Stimulated activated CD4-positive, alpha-beta T cell treated with anti-CD3 and anti-CD28 coated beads, TNF-alpha, amount 100 ng/mL, for 1 hour (primary cell): ENCODE data around the gene LIMD2.
A peak's percentile ranks its signal among the peaks of the same experiment; 100 is the strongest.

Experiments used
- DNase-seq, 3 donors: peaks; one replicate each; pipeline ENCODE4 v3.0.0-alpha.2; 2020; ENCODE audit warnings: low read depth in 3 of 3, low spot score in 1 of 3

The LIMD2 gene

DNA sequence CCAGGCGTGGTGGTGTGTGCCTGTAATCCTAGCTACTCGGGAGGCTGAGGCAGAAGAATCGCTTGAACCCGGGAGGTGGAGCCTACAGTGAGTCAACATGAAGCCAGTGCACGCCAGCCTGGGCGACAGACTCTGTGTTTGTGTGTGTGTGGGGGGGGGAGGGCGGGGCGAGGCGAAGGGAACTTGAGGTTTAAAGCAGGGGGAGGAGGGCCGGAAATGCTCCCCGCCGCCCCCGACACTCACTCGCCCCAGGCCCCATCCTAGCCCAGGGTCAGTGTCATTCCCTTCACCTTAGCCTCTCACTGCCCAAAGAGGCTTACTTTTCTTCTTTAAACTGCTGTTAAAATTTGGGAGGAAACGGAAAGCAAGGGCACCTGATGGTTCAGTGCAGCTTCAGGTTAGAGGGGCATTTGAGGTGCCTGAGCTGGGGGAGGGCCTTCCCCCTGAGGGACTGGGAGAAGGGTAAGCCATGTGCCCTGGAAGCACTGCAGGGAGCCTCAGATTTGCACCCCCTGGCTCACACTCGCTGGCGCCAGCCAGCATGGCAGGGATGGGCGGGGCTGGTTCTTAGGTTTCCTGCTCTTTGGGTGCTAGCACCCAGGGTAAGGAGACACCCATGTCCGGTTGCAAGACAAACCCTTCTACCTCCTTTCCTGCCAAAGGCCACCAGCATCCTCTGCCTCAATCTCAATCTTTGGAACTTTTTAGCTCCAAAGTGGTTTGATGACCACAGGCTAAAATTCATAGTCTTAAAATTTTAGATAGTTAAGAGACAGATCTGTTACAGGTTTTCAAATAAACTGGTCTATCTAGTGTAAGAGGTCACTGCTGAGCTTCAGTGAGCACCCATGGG lies 2.2 kb upstream of the LIMD2 start:
- DNase-seq, result peak; percentile 42 to 59 (median 53)

DNA sequence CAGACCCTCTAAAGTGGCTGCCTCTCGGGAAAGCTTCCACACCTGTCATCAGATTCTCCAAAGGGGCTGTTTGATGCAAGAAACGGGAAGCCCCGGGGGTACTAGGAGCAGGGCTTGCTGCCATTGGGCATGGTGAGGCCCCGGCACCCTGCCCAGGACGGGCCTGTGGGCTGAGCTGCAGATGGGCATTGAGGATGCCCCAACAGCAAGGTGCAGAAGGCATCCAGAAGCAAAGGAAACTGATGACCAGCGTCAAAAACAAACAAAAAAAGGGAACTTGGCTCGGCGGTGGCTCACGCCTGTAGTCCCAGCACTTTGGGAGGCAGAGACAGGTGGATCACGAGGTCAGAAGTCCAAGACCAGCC lies 1.5 kb upstream of the LIMD2 start:
- no peak for DNase-seq

DNA sequence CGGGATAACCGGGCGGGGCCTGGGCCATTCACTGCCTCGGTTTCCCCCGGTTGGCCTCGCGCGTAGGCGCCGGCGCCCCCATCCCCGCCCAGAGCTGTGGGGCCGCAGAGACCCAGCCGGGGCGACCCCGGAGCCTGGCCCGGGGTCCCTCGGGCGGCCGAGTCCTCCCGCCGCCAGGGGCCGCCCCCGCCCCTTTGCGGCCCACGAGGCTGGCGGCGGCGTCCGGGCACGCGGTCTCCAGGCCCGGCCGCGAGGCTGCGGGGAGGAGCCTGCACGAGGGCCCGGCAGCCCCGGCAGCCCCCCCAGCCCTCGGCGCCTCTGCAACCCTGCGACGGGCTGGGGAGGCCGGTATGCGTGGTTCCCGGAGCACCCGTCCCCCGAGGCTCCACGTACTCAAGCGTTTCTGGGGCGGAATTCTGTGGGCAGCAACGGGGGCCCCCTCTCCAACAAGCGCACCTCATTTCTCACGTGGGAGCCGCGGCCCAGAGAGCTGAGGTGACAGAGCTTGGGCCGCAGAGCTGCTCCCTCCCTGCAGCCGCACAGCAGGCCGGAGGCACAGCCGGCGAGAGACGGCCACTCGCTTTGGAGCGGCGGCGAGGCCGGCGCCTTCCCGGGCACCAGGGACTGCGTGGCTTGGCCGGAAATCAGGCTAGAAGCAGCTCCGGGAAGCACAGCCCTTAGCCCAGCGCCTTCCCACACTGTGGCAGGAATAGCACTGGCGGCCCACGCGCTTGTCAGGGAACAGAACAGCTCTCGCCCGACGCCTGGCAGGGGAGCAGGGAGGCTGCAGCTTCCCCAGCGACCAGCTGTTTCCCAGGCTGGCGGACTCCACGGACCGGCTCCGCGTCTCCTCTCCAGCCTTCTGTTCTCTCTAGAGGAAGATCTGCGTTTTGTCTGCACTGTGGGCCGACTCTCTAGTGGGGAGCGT lies 867 bp upstream of the LIMD2 start:
- peak in 2 of 3 donors; percentile 18 to 39 for DNase-seq

DNA sequence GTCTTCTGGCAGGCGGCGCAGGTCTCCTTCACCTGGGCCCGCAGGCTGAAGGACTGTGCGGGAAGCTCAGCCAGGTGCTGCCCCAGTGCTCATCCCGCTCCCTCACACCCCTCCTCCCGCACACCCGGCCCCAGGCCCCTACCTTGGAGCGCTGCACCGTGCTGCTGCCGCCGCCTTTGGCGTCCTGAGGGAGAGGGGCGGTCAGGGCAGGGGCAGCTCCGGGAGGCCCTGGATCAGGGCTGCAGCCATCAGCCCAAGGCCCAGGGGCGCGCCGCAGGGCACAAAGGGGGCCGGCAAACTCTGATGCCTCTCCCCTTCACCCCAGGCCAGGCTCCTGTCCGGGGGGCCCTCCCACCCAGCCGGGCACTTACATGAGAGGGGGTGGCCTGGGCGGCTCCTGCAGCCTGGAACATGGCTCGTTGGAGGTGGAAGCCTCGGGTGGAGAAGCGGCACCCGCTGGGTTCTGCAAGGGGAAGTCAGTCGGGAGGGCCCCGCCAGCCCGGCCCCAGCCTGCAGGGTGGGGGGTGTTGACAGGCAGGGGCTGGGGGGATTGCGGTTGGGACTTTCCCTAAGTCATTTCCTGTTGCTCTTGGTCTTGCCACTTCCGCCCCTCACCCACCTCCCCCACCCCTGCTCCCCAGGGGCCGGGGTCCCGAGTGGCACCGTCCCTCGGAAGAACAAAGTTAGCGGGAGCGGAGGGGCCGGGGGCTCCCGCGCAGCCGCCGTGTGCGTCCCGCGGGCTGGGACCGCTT lies 863 bp downstream of the LIMD2 start:
- DNase-seq, result peak; percentile 61 to 87 (median 86)

DNA sequence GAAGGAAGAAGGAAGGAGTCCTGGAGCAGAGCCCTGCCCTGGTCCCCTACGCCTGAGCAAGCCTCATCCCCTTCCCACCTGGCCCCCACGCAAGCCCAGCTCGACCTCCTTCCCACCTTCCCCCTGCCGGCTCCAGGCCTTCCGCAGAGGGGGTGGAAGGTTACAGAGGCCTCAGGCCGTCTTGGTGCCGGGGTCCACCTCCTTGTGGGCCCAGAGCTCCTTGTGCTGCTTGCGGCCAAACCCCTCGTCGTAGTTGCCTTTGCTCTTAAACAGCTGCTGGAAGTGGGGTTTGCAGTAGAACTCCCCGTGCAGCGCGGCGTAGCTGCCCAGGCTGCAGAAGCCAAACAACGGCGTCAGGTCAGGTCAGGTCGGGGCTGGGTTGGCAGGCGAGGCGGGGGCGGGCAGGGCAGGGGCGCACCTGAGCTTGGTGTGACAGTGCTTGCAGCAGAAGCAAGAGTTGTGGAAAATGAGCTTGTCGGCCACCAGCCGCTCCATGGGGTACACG lies 1.5 kb downstream of the LIMD2 start:
- no peak for DNase-seq

DNA sequence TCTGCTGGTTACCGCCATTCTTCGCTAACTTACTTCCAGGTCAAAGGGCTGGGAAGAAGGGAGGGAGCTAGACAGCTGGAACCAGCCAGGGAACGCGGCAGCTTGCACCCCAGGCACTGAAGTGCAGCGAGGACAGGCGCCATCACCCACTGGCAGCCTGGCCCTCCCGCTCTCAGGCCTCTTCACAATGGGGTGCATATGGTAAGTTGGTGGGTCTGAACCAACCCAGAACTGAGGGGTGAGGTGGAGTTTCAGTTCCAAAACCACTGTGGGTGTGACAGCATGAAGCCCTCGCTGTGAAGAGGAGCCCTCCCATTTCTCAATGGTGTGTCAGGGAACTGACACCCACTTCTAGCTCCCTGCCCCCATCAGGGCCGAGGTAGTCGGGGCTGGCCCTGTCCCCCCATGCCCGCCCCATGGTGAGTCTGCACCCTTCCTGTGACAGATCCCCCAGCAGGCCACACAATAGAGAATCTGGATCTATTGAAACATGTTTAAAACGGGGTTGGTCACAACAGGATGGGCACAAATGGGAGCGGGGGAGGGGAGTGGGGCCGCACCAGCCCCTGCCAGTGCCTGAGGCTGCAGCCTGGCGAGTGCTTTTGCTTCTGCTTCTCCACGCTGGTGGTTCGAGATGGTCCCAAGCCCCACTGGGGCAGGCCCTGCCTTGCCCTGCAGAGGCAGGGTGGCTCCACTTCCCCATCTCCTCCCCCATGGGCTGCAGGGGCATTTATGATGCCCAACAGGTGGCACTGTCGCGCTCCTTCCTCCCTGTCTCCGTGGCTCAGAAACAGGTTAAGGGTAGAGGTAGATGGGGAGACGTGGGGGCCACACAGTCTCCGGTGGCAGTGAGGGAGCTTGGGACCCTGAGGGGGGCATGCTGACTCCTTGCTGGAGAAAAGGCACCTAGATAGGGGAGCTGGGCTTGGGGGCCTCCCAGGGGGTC lies 2.3 kb downstream of the LIMD2 start:
- DNase-seq, result peak; percentile 58 to 69 (median 60)

DNA sequence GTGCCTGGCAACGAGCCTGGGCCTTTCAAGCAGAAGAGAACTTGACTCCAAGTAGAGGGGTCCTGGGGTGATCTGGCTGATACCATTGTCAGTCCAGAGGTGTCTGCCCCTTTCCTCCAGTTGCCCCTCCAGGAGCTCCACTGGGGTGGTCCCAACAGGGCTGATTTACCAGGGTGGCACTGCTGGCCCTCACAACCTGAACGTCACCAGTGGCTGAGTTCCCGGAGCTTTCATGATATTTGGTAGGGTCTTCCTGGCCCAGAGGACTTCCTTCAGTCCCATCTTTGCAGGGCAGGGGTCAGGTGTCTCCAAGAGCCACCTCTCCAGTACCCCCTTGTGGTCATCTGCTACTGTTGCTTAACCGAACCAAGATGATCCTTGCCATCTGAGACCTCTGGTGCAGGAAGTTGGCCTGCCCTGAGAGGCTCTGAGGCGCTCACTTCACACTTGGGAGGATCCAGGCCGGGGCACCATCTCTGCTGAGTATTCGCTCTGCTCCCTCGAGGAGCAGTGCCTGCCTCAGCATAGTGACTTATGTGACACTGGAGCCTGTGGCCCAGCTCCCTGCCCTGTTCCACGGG lies 3.5 kb downstream of the LIMD2 start:
- DNase-seq, result no peak

DNA sequence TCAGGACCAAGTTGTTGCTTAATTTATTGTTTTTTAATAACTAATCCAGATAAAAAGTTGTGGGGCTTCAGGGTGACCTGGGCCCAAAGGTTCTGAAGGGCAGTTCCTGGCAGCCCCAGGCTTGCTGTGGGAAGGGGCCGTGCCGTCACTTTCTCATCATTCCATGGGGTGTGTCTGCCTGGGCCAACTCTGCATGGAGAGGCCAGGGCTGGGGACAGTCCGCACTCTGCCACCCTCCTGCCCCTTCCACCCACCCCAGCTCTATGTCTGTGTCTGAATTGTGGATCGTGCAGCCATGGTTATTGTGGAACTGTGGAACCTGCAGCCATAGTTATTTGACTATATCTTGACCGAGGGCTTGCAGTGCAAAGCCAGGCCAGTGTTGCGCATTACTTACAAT lies 4.0 kb downstream of the LIMD2 start:
- no peak for DNase-seq

DNA sequence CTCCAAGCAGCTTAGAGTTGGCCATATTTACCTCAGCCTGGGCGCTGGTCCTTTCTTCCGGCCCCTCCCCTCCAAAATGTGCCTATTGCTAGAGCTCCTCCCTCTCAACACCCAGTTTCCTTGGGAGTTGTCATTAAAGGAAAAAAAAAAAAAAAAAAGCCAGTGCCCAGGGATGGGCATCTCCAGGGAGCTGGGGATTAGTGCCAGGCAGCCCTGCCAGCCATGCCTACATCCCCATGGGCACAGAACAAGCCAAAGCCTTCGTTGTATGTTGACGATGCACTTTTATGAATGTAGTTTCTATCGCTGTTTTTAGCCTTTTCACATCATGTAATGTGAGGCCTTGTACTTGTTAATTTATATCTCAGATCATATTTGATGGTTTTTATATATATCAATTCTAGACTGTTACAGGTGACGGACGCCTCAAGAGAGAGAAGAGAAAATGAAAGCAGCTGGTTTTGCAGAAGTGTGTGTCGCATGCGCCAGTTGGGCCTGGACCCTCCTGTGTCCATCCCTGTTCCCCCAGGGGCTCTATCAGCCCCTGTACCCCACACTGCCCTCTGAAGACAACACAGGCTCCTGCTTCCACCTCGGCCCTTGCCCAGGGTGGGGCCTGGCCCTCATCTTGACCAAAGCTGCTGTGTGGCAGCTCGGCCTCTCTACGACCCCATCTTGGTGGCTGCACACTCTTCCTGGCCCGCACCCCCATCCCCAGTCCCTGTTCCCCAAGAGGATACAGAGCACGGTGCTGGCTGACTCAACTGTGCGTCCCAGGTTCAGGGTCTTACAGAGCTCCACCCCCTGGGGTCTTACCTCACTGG lies 4.8 kb downstream of the LIMD2 start:
- DNase-seq, result peak in 1 of 3 donors; percentile 20

DNA sequence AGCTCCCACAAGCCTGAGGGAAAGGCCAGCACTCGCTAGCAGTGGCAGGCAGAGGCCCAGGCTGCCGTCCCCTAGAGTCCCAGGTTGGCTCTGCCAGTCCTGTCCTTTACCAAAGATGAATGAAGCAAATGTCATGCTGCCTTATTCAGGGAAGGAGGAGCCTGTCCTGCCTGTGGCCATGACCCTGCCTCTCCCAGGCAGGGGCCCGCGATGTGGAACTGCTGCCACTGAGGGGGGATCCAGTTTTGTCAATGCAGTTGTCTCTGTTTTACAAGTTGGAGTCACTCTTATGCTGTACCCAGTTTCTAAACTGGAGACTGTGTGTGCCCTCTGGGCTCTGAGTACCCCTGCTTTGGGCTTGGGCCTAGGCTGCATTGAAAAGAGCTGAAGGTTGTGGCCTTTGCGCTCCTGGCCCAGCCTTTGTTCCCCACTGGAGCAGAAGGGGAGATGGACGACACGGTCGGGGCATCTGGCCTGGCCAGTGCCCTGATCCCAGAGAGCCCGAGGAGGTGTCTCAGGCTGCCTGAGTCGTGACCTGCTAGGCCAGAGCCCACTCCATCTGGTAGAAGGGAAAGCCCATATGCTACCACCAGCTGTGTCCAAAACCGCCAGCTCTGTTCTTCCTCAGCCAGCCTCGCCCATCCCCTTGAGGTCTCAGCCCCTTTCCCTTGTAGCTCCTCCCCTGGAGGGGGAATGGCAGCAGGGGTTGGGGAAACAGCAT lies 5.5 kb downstream of the LIMD2 start:
- DNase-seq, result peak in 1 of 3 donors; percentile 20

DNA sequence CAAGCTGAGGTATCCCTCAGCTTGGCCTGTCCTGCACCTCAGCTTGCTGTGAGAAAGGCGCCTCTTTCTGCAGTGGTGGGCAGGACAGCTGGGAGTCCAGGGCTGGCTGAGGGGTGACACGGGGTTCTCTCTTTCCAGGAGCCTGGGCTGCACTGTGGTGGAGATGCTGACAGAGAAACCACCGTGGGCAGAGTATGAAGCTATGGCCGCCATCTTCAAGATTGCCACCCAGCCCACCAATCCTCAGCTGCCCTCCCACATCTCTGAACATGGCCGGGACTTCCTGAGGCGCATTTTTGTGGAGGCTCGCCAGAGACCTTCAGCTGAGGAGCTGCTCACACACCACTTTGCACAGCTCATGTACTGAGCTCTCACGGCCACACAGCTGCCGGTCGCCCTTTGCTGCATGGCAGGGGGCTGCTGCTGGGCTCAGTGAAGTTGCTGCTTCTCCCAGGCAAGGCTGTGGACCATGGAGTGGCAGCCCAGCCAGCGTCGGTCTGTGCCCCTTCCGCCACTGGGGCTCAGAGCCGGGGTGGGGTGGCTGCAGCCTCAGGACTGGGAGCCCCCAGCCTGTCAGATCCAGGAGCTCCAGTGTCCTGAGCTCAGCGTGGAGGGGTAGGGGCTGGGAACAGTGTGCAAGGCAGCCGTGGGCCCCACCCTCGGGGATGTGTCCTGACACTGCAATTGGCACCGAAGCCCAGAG lies 6.4 kb downstream of the LIMD2 start:
- no peak for DNase-seq

DNA sequence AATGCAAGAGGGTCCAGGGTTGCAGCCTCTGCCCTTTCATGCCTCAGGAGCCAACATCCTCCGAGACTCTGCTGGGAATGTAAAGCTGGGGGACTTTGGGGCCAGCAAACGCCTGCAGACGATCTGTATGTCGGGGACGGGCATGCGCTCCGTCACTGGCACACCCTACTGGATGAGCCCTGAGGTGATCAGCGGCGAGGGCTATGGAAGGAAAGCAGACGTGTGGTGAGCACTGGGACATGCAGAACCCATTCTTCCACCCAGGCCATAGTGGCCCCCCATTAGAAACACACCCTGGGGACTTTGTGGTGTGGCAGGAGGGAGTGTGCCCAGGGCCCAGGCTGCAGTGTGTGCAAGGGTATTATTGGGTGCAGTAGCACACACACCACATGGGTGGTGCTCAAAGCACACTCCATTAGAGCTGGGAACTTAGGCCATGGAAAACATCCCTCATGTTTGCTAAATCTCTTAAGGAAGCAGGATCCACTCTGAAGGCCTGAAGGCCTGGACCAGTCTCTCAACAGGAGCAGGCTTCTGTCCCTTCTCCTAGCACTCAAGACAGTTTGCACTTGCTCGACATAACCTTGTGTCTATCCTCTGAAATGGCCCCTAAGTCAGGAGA lies 7.6 kb downstream of the LIMD2 start:
- DNase-seq, result no peak

DNA sequence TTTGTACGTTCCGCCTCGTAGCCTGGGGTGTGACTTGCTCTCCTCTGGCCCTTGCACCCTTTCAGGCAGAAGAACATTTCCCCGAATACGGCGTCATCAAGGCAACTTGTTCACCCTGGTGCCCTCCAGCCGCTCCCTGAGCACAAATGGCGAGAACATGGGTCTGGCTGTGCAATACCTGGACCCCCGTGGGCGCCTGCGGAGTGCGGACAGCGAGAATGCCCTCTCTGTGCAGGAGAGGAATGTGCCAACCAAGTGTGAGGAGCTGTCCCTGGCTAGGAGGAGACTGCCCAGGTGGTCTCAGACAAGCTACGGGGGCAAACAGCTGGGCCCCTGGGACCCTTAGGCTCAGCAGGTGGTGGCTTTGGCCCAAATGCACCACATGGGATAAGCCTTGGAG lies 10.4 kb downstream of the LIMD2 start:
- DNase-seq, result no peak

DNA sequence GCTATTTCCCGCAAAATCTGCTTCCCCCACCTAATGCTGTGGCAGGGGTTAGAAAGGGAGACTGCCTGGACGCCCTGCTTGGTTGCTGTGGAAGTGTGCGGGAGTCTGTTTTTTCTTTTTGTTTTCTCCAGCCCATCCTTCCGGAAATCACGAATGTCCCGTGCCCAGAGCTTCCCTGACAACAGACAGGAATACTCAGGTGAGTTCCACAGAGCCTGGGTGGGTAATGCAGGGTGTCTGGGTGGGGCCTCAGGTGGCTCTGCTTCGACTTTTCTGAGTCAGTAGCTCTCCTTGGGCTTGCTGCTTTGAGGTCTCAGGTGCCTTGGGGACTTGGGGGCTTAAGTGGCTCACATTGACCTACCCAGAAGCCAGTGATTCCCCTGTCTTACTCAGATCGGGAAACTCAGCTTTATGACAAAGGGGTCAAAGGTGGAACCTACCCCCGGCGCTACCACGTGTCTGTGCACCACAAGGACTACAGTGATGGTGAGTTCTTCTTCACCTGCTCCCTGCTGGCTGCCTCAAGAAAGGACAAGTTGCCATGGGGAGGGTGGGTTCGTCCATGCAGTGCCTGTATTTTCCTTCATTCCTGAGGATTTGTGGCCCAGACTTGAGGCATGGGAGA lies 11.4 kb downstream of the LIMD2 start:
- no peak for DNase-seq

DNA sequence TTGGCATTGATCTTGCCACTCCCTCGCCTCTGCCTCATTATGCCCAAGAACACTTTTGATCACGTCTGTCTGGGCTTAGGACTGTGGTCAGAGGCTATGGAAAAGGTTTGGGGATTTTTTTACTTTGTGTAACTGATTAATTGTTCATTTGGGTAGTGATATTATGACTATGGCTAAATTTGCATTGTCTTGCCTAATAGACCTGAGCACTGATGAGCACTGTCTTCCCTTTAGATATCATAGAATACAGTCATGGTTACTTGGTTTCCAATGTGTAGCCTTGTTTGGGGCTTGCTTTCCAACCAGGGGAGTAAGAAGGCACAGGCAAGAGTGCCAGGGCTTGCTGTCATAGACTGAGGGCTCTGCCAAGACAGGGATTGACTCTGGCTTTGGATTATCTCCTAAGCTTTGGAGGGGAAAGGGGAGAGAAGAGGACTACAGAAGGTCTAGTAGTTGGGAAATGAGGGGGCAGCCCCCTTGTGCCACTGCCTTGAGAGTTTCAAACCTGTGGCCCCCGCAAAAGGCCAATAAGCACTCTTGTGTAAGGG lies 13.7 kb downstream of the LIMD2 start:
- DNase-seq, result no peak

DNA sequence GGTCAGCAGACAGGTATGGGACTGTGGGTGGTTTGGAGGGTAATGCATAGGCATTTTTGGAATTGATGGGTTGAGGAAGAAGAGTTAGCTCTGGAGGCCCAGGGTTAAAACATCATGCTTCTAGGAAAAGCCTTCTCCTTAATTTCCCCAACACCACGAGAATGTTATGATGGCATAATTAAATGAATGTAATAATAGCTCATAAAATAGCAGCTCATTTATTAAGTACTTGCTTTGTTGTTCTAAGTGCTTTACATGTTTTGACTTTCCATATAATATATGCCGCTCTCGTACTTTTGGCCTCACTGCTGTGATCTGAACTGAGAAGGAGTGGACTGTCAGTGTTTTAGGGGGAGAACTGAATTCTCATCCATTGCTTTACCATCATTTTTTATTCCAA lies 14.3 kb downstream of the LIMD2 start:
- no peak for DNase-seq
